Mesenchymal stem cell (in vitro differentiated cells and primary cell): ENCODE measurements around the gene BNIP5.

ENCODE experiments used
- DNase-seq: peaks from one replicate; pipeline ENCODE4 v3.0.0-alpha.2; 2013
- H2AFZ ChIP-seq: one replicate; pipeline ENCODE4 v1.6.1; 2013; ENCODE audit warnings: low read depth, mild to moderate bottlenecking, control low read depth, inconsistent platforms, low read length, moderate library complexity
- H2AK5ac ChIP-seq: 2 replicates; pipeline ENCODE4 v1.6.1; 2013; ENCODE audit warnings: low read length, moderate library complexity, mild to moderate bottlenecking, inconsistent platforms; ENCODE audit not compliant: severe bottlenecking
- H2BK120ac ChIP-seq: one replicate; pipeline ENCODE4 v1.6.1; 2013; ENCODE audit warnings: low read depth, mild to moderate bottlenecking, inconsistent platforms, low read length, moderate library complexity
- H2BK12ac ChIP-seq, 2 experiments: one replicate each; pipeline ENCODE4 v1.6.1; 2013; ENCODE audit warnings: inconsistent platforms in 2 of 2, low read length in 2 of 2, mild to moderate bottlenecking in 2 of 2, moderate library complexity in 2 of 2, control low read depth in 1 of 2
- H2BK15ac ChIP-seq: one replicate; pipeline ENCODE4 v1.6.1; 2013; ENCODE audit warnings: mild to moderate bottlenecking, low read depth, inconsistent platforms; ENCODE audit not compliant: poor library complexity, severe bottlenecking
- H2BK5ac ChIP-seq: 2 replicates; pipeline ENCODE4 v1.6.1; 2013; ENCODE audit warnings: low read depth, mild to moderate bottlenecking, low read length, control low read depth, inconsistent platforms; ENCODE audit not compliant: poor library complexity, severe bottlenecking
- H3K14ac ChIP-seq, 2 experiments: one replicate each; pipeline ENCODE4 v1.6.1; 2013; ENCODE audit warnings: inconsistent platforms in 2 of 2, low read length in 2 of 2, control low read depth in 1 of 2, mild to moderate bottlenecking in 1 of 2, moderate library complexity in 1 of 2
- H3K18ac ChIP-seq, 2 experiments: one replicate each; pipeline ENCODE4 v1.6.1; 2013; ENCODE audit warnings: inconsistent platforms in 2 of 2, low read length in 2 of 2, control low read depth in 1 of 2, low read depth in 1 of 2, mild to moderate bottlenecking in 1 of 2
- H3K23ac ChIP-seq, 2 experiments: one replicate each; pipeline ENCODE4 v1.6.1; 2013; ENCODE audit warnings: inconsistent platforms in 2 of 2, low read length in 2 of 2, mild to moderate bottlenecking in 2 of 2, moderate library complexity in 2 of 2, control low read depth in 1 of 2
- H3K27ac ChIP-seq: 2 replicates; pipeline ENCODE4 v1.5.1; 2013; ENCODE audit warnings: mild to moderate bottlenecking, moderate library complexity, low read length, control low read depth, inconsistent platforms; ENCODE audit not compliant: poor library complexity, severe bottlenecking
- H3K27me3 ChIP-seq, 2 experiments: 2 replicates each; pipeline versions ENCODE4 v1.6.1 to v1.7.0; 2013; ENCODE audit warnings: low read length in 2 of 2, mild to moderate bottlenecking in 2 of 2, moderate library complexity in 2 of 2, control low read depth in 1 of 2, inconsistent platforms in 1 of 2; ENCODE audit not compliant: control insufficient read depth in 1 of 2, insufficient read depth in 1 of 2
- H3K36me3 ChIP-seq, 2 experiments: 2 replicates each; pipeline versions ENCODE4 v1.6.1 to v1.7.0; 2013; ENCODE audit warnings: low read length in 2 of 2, control low read depth in 1 of 2, inconsistent platforms in 1 of 2, low read depth in 1 of 2, mild to moderate bottlenecking in 1 of 2; ENCODE audit not compliant: insufficient read depth in 2 of 2, control insufficient read depth in 1 of 2
- H3K4ac ChIP-seq, 2 experiments: one replicate each; pipeline ENCODE4 v1.6.1; 2013; ENCODE audit warnings: inconsistent platforms in 2 of 2, low read length in 2 of 2, mild to moderate bottlenecking in 2 of 2, moderate library complexity in 2 of 2, control low read depth in 1 of 2, low read depth in 1 of 2
- H3K4me1 ChIP-seq: 2 replicates; pipeline ENCODE4 v1.6.1; 2013; ENCODE audit warnings: low read depth, low read length, control low read depth; ENCODE audit not compliant: control insufficient read depth, insufficient read depth
- H3K4me2 ChIP-seq: 2 replicates; pipeline ENCODE4 v1.6.1; 2013; ENCODE audit warnings: low read length, mild to moderate bottlenecking, inconsistent platforms; ENCODE audit not compliant: poor library complexity, severe bottlenecking
- H3K4me3 ChIP-seq, 2 experiments: 2 replicates each; pipeline versions ENCODE4 v1.5.1 to v1.7.0; 2013; ENCODE audit warnings: low read length in 2 of 2, mild to moderate bottlenecking in 2 of 2, control low read depth in 1 of 2, low read depth in 1 of 2; ENCODE audit not compliant: insufficient read depth in 1 of 2
- H3K79me1 ChIP-seq: replicated peaks from 2 replicates; pipeline ENCODE4 v1.6.1; 2013; ENCODE audit warnings: mild to moderate bottlenecking, control low read depth, low read length, inconsistent platforms; ENCODE audit not compliant: poor library complexity, severe bottlenecking
- H3K9ac ChIP-seq: 2 replicates; pipeline ENCODE4 v1.7.0; 2013; ENCODE audit warnings: mild to moderate bottlenecking, low read length, moderate library complexity
- H3K9me3 ChIP-seq: 2 replicates; pipeline ENCODE4 v1.7.0; 2013; ENCODE audit warnings: mild to moderate bottlenecking, low read length; ENCODE audit not compliant: control insufficient read depth
- H4K8ac ChIP-seq: one replicate; pipeline ENCODE4 v1.6.1; 2013; ENCODE audit warnings: inconsistent platforms, mild to moderate bottlenecking, low read length, moderate library complexity
- H4K91ac ChIP-seq: one replicate; pipeline ENCODE4 v1.6.1; 2013; ENCODE audit warnings: mild to moderate bottlenecking, low read length, inconsistent platforms
- WGBS: methylation state at CpG from one replicate; pipeline ENCODE4 v1.1.7; 2013; ENCODE audit warnings: mixed read lengths; 5-methylcytosine and 5-hydroxymethylcytosine counted together

The BNIP5 gene

DNA sequence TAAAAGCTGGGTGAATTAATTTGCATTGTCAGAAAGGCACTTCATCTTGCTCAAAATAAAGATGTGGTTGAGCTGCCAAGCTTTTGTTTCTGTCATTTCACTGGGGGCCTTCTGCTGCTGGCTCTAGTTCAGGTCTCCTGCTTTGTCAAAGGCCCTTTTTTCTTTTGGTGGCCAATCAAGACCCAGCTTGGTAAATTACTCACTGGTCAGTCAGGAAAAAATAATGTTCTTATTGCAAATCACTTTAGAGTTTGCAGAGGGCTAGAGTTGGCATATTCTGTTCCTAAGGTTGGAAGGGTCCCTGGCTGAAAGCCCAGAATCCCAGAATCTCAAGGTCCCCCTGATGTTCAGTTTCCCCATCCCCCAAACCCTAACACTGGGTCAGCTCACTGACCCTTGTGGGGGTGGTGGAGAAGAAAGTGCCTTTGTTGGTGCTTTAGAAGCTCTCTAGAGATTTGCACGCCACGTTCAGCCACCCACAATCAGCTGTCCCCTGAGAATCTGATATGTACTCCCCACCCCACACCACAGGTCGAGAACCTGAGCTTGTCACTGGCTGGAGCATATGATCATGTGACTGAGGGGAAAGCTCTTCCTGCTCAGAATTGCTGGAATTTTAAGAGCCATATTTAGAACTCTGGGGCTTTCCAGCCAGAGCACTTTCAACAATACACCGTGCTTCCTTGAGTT is 21.7 kb upstream of the BNIP5 start:
- H3K4ac ChIP-seq = no peak overlapping the region
- peaks cover 4 to 15% of the 10 kb centered on the region in 2 experiments for H3K27me3 ChIP-seq
- H4K91ac ChIP-seq = no peak overlapping the region
- peak; percentile 32 for DNase-seq
- no peak overlapping the region for H3K23ac ChIP-seq
- H2BK15ac ChIP-seq = no peak overlapping the region
- peak overlapping the region in 1 of 2 experiments; percentile 59 for H3K18ac ChIP-seq
- H4K8ac ChIP-seq = no peak overlapping the region
- no peak overlapping the region for H3K27ac ChIP-seq
- H3K4me3 ChIP-seq = no peak overlapping the region
- no peaks in the 10 kb centered on the region for H3K4me1 ChIP-seq
- H2BK120ac ChIP-seq = no peak overlapping the region
- WGBS = 80% methylated on average over 3 of the region's 4 CpGs
- H3K9me3 ChIP-seq = no peaks in the 10 kb centered on the region
- H3K79me1 ChIP-seq = no peaks in the 10 kb centered on the region
- H3K4me2 ChIP-seq = no peak overlapping the region
- no peak overlapping the region for H3K14ac ChIP-seq
- no peak overlapping the region for H2AFZ ChIP-seq
- no peak overlapping the region for H2BK5ac ChIP-seq
- no peak overlapping the region for H2AK5ac ChIP-seq
- H3K9ac ChIP-seq = no peak overlapping the region
- H2BK12ac ChIP-seq = no peak overlapping the region
- H3K36me3 ChIP-seq = no peaks in the 10 kb centered on the region

GRCh38 chr6:36357872-36358225 is 21.2 kb upstream of the BNIP5 start:
- H3K9me3 ChIP-seq = peaks cover under 1% of the 10 kb centered on the region
- no peak overlapping the region for H3K4ac ChIP-seq
- H3K18ac ChIP-seq = no peak overlapping the region
- no peak overlapping the region for H2BK12ac ChIP-seq
- no peaks in the 10 kb centered on the region for H3K4me1 ChIP-seq
- no peak overlapping the region for H2AFZ ChIP-seq
- no peak overlapping the region for H2BK5ac ChIP-seq
- no peak overlapping the region for H3K9ac ChIP-seq
- H2BK15ac ChIP-seq = no peak overlapping the region
- no peak overlapping the region for H3K23ac ChIP-seq
- no peak for DNase-seq
- no peak overlapping the region for H4K8ac ChIP-seq
- no peak overlapping the region for H2BK120ac ChIP-seq
- no peaks in the 10 kb centered on the region for H3K79me1 ChIP-seq
- H3K4me2 ChIP-seq = no peak overlapping the region
- peaks cover 4 to 15% of the 10 kb centered on the region in 2 experiments for H3K27me3 ChIP-seq
- H3K27ac ChIP-seq = no peak overlapping the region
- no peak overlapping the region for H2AK5ac ChIP-seq
- no peak overlapping the region for H3K4me3 ChIP-seq
- no peak overlapping the region for H3K14ac ChIP-seq
- 94% methylated on average over 3 of the region's 3 CpGs for WGBS
- H3K36me3 ChIP-seq = no peaks in the 10 kb centered on the region
- H4K91ac ChIP-seq = no peak overlapping the region

DNA sequence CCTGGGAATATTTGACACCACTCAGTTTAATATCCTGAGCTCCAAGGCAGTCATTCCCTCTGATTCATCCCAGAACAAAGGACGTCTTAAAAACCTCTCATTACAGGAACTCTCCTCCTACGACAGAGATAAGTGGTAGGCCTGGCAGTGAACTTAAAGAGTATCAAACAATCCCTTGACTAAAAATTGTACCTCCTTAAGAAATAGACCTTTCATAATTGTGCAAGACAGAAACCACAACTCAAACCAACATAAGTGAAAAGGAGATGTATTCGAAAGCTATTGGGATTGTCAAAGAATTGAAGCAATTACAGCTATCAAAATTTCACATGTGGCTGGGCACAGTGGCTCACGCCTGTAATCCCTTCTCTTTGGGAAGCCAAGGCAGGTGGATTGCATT is 19.1 kb upstream of the BNIP5 start:
- Histone ChIP-seq H3K4me1 (peaks cover 2% of the 10 kb centered on the region), H3K9me3 (peaks cover 6% of the 10 kb centered on the region), H2BK5ac (no peak overlapping the region), H3K27me3 (peaks cover 4 to 15% of the 10 kb centered on the region in 2 experiments), H3K79me1 (no peaks in the 10 kb centered on the region), H3K36me3 (no peaks in the 10 kb centered on the region), H3K4me2 (no peak overlapping the region), H3K14ac (no peak overlapping the region), H2BK12ac (no peak overlapping the region), H4K8ac (no peak overlapping the region), H2BK120ac (no peak overlapping the region), H2AK5ac (no peak overlapping the region), H3K23ac (no peak overlapping the region), H3K4me3 (no peak overlapping the region), H4K91ac (no peak overlapping the region), H2BK15ac (no peak overlapping the region), H3K27ac (no peak overlapping the region), H2AFZ (no peak overlapping the region), H3K4ac (no peak overlapping the region), H3K18ac (no peak overlapping the region), H3K9ac (no peak overlapping the region)
- WGBS = 98% methylated on average over 3 of the region's 4 CpGs
- DNase-seq = no peak

DNA sequence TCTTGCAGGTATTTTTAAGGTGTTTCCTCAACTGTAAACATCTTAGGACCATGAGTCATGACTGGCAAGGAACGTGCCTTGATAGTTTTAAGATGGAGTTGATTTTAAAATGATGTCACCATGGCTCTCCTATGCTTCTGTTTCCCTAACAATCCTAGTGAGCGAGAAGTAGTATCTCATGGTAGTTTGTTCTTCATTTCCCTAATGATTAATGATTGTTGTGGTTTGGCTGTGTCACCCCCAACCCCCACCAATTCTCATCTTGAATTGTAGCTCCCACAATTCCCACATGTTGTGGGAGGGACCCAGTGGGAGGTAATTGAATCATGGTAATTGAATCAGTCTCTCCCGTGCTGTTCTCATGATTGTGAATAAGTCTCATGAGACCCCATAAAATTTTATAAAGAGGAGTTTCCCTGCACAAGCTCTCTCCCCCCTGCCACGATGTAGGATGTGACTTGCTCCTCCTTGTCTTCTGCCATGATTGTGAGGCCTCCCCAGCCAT is 16.8 kb upstream of the BNIP5 start:
- peak overlapping the region; percentile 42 for H3K9ac ChIP-seq
- H2BK120ac ChIP-seq = no peak overlapping the region
- peaks cover 4% of the 10 kb centered on the region for H3K4me1 ChIP-seq
- H3K9me3 ChIP-seq = peaks cover 6% of the 10 kb centered on the region
- H3K27ac ChIP-seq = no peak overlapping the region
- H3K4me3 ChIP-seq = no peak overlapping the region
- no peak for DNase-seq
- H3K79me1 ChIP-seq = no peaks in the 10 kb centered on the region
- H4K91ac ChIP-seq = no peak overlapping the region
- WGBS = 48% methylated on average over 3 of the region's 4 CpGs
- no peak overlapping the region for H3K4me2 ChIP-seq
- no peak overlapping the region for H3K23ac ChIP-seq
- peaks cover 6 to 24% of the 10 kb centered on the region in 2 experiments for H3K27me3 ChIP-seq
- H3K4ac ChIP-seq = no peak overlapping the region
- H2BK5ac ChIP-seq = no peak overlapping the region
- H2AFZ ChIP-seq = no peak overlapping the region
- H4K8ac ChIP-seq = no peak overlapping the region
- H3K36me3 ChIP-seq = no peaks in the 10 kb centered on the region
- no peak overlapping the region for H2BK12ac ChIP-seq
- no peak overlapping the region for H2BK15ac ChIP-seq
- no peak overlapping the region for H3K14ac ChIP-seq
- no peak overlapping the region for H3K18ac ChIP-seq
- H2AK5ac ChIP-seq = no peak overlapping the region
